Activated CD4-positive, alpha-beta T cell treated with anti-CD3 and anti-CD28 coated beads, Interleukin-2, Interleukin-4, amounts not matched to agents 100 ng/mL and 50 ng/mL, durations not matched to agents 16 hours and 8 hours (primary cell): ENCODE data around the gene UBXN2A.
A peak's percentile ranks its signal among the peaks of the same experiment; 100 is the strongest.

ENCODE experiments used
- DNase-seq: peaks from one replicate; pipeline ENCODE4 v3.0.0-alpha.2; 2020; ENCODE audit warnings: low spot score

The UBXN2A gene

GRCh38 chr2:24045511-24046508 lies 105.5 kb downstream of the UBXN2A start:
- no peak for DNase-seq

GRCh38 chr2:24046599-24046929 lies 106.3 kb downstream of the UBXN2A start:
- no peak for DNase-seq

GRCh38 chr2:24046930-24047702 lies 106.9 kb downstream of the UBXN2A start, which contains the start of gene WDCP:
Gene WDCP, minus strand, starts transcription at chr2:24047391. Its CDS starts 7,897 bp downstream, at chr2:24039494.
- peak; percentile 98 for DNase-seq

- no peak for DNase-seq
These were observed 107.4 kb downstream of the UBXN2A start for GRCh38 chr2:24047703-24048033.

GRCh38 chr2:24048769-24049484 lies 108.7 kb downstream of the UBXN2A start:
- no peak for DNase-seq

- DNase-seq: peak; percentile 47
These were observed 109.3 kb downstream of the UBXN2A start, which contains the start of gene FKBP1B for GRCh38 chr2:24049485-24050021. Gene FKBP1B, plus strand, starts transcription at chr2:24049741. Its CDS starts 109 bp downstream, at chr2:24049850.

GRCh38 chr2:24050041-24050979 lies 110.0 kb downstream of the UBXN2A start:
- DNase-seq: no peak

GRCh38 chr2:24051833-24052232 lies 111.6 kb downstream of the UBXN2A start:
- DNase-seq: no peak

GRCh38 chr2:24052951-24053350 lies 112.7 kb downstream of the UBXN2A start:
- no peak for DNase-seq
